ENCODE measurements around the gene NADSYN1.

The NADSYN1 gene

GRCh38 chr11:71472357-71472885, 19.4 kb downstream of the NADSYN1 start:
- Histone ChIP-seq H3K36me3 (replicated peaks; ENCODE audit: insufficient read depth, low read length) (no peaks in the 10 kb centered on the region), H3K4me1 (ENCODE audit: low read length) (no peaks in the 10 kb centered on the region), H3K4me2 (ENCODE audit: low read depth, low read length) (no peak overlapping the region), H3K27me3 (replicated peaks; ENCODE audit: insufficient read depth, low read length) (no peaks in the 10 kb centered on the region), H3K27ac (ENCODE audit: low read length) (no peak overlapping the region), H3K79me2 (ENCODE audit: low read length) (no peaks in the 10 kb centered on the region), H4K20me1 (ENCODE audit: insufficient read depth, low read length) (no peaks in the 10 kb centered on the region), H3K9me3 (replicated peaks; ENCODE audit: insufficient read depth, low read length) (no peaks in the 10 kb centered on the region), H3K4me3 (ENCODE audit: low read length) (no peak overlapping the region), H3K9ac (ENCODE audit: low read length) (no peak overlapping the region), H3F3A (ENCODE audit: insufficient read depth, low read length) (no peaks in the 10 kb centered on the region), H2AFZ (ENCODE audit: low read length) (no peak overlapping the region), H3K9me2 (replicated peaks; ENCODE audit: insufficient read depth, low read length) (no peaks in the 10 kb centered on the region)
- no peak for TF ChIP-seq CTCF (IDR thresholded peaks at IDR 0.05; ENCODE audit: low read length)
- TF ChIP-seq EZH2 (optimal IDR thresholded peaks at IDR 0.05; ENCODE audit: low read depth, low read length): no peak
- no peak for TF ChIP-seq EZH2phosphoT487 (IDR thresholded peaks at IDR 0.05; ENCODE audit: low read length)
- no peak for DNase-seq

GRCh38 chr11:71472941-71473792, 20.2 kb downstream of the NADSYN1 start:
- Histone ChIP-seq H3K4me1 (ENCODE audit: low read length) (no peaks in the 10 kb centered on the region), H3K9me2 (replicated peaks; ENCODE audit: insufficient read depth, low read length) (no peaks in the 10 kb centered on the region), H3K27me3 (replicated peaks; ENCODE audit: insufficient read depth, low read length) (no peaks in the 10 kb centered on the region), H4K20me1 (ENCODE audit: insufficient read depth, low read length) (no peaks in the 10 kb centered on the region), H3K36me3 (replicated peaks; ENCODE audit: insufficient read depth, low read length) (no peaks in the 10 kb centered on the region), H3K9ac (ENCODE audit: low read length) (no peak overlapping the region), H3K27ac (ENCODE audit: low read length) (no peak overlapping the region), H3K9me3 (replicated peaks; ENCODE audit: insufficient read depth, low read length) (no peaks in the 10 kb centered on the region), H3K4me2 (ENCODE audit: low read depth, low read length) (no peak overlapping the region), H3K79me2 (ENCODE audit: low read length) (no peaks in the 10 kb centered on the region), H3K4me3 (ENCODE audit: low read length) (no peak overlapping the region), H2AFZ (ENCODE audit: low read length) (no peak overlapping the region), H3F3A (ENCODE audit: insufficient read depth, low read length) (no peaks in the 10 kb centered on the region)
- no peak for TF ChIP-seq CTCF (IDR thresholded peaks at IDR 0.05; ENCODE audit: low read length)
- TF ChIP-seq EZH2phosphoT487 (IDR thresholded peaks at IDR 0.05; ENCODE audit: low read length): no peak
- TF ChIP-seq EZH2 (optimal IDR thresholded peaks at IDR 0.05; ENCODE audit: low read depth, low read length): no peak
- no peak for DNase-seq

- H2AFZ ChIP-seq (ENCODE audit: low read length): no peak overlapping the region
These were observed 20.7 kb downstream of the NADSYN1 start for GRCh38 chr11:71473793-71474080.

More at GRCh38 chr11:71473793-71474080, 20.7 kb downstream of the NADSYN1 start:
- Histone ChIP-seq H3K4me3 (ENCODE audit: low read length) (no peak overlapping the region), H3K9me3 (replicated peaks; ENCODE audit: insufficient read depth, low read length) (no peaks in the 10 kb centered on the region), H3K4me2 (ENCODE audit: low read depth, low read length) (no peak overlapping the region), H3K27ac (ENCODE audit: low read length) (no peak overlapping the region), H3K9ac (ENCODE audit: low read length) (no peak overlapping the region), H3K79me2 (ENCODE audit: low read length) (no peaks in the 10 kb centered on the region), H3K4me1 (ENCODE audit: low read length) (no peaks in the 10 kb centered on the region), H3K36me3 (replicated peaks; ENCODE audit: insufficient read depth, low read length) (no peaks in the 10 kb centered on the region), H4K20me1 (ENCODE audit: insufficient read depth, low read length) (no peaks in the 10 kb centered on the region), H3K27me3 (replicated peaks; ENCODE audit: insufficient read depth, low read length) (no peaks in the 10 kb centered on the region), H3F3A (ENCODE audit: insufficient read depth, low read length) (no peaks in the 10 kb centered on the region), H3K9me2 (replicated peaks; ENCODE audit: insufficient read depth, low read length) (no peaks in the 10 kb centered on the region)
- DNase-seq: no peak
- TF ChIP-seq EZH2phosphoT487 (IDR thresholded peaks at IDR 0.05; ENCODE audit: low read length) (no peak), CTCF (IDR thresholded peaks at IDR 0.05; ENCODE audit: low read length) (no peak), EZH2 (optimal IDR thresholded peaks at IDR 0.05; ENCODE audit: low read depth, low read length) (no peak)
